Measurements from ENCODE around the gene PRKG1.

DNA sequence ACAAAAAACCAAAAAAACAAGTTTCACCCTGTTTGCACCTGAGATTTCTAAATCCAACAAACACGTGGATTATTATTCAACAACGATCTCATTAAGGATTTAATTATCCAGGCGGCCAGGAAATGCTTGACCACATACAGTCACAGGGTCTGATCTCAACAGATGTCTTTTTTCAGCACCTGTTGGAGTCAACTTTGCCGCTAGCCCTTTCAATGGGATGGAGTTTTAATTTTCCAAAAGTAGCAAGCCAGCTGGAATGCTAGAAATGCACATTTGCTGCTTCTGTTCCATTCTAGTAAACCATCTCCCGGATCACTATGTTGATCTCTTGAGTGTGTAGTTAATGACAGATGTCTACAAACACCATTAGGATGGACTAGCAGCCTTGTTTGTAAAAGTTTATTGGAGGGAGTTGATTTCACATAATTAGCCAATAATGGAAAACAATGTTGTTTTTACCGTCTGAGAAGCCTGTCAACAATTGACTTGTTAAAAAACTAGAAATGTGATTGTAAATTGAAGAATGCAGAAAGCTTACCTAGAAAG lies 1175.6 kb downstream of the PRKG1 start:
- TF ChIP-seq POLR2A (IDR thresholded peaks at IDR 0.05) = no peak
- TF ChIP-seq, protein P1, sequence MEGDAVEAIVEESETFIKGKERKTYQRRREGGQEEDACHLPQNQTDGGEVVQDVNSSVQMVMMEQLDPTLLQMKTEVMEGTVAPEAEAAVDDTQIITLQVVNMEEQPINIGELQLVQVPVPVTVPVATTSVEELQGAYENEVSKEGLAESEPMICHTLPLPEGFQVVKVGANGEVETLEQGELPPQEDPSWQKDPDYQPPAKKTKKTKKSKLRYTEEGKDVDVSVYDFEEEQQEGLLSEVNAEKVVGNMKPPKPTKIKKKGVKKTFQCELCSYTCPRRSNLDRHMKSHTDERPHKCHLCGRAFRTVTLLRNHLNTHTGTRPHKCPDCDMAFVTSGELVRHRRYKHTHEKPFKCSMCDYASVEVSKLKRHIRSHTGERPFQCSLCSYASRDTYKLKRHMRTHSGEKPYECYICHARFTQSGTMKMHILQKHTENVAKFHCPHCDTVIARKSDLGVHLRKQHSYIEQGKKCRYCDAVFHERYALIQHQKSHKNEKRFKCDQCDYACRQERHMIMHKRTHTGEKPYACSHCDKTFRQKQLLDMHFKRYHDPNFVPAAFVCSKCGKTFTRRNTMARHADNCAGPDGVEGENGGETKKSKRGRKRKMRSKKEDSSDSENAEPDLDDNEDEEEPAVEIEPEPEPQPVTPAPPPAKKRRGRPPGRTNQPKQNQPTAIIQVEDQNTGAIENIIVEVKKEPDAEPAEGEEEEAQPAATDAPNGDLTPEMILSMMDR (IDR thresholded peaks at IDR 0.05) = no peak
